Stimulated activated CD4-positive, alpha-beta T cell treated with anti-CD3 and anti-CD28 coated beads, Interleukin-15, amount 100 ng/mL, for 24 hours (primary cell): Measurements from ENCODE around the gene RASL10B.
"Not testable (repeated sequence)": the region's sequence is repeated elsewhere in the genome, so short reads cannot be mapped to it uniquely, and the experiment has no call there.

ENCODE experiments used
- DNase-seq: peaks from one replicate; pipeline ENCODE4 v3.0.0-alpha.2; 2020

RASL10B gene

GRCh38 chr17:35731239-35731916, at the start of gene RASL10B:
Gene RASL10B, plus strand, starts transcription at chr17:35731639. Its CDS starts 3,546 bp downstream, at chr17:35735185.
- DNase-seq: peak; percentile 75

- DNase-seq: no peak
Observed at GRCh38 chr17:35683591-35683990, 47.8 kb upstream of the RASL10B start.

- no peak for DNase-seq
Observed at GRCh38 chr17:35684055-35684802, 47.2 kb upstream of the RASL10B start.

- DNase-seq: no peak
Observed at GRCh38 chr17:35692512-35693210, 38.8 kb upstream of the RASL10B start.

- no peak for DNase-seq
Observed at GRCh38 chr17:35693662-35694061, 37.8 kb upstream of the RASL10B start.

GRCh38 chr17:35694906-35695305, 36.5 kb upstream of the RASL10B start:
- no peak for DNase-seq

GRCh38 chr17:35695613-35696012, 35.8 kb upstream of the RASL10B start:
- DNase-seq: no peak

GRCh38 chr17:35698800-35699199, 32.6 kb upstream of the RASL10B start:
- no peak for DNase-seq

- no peak for DNase-seq
Observed at GRCh38 chr17:35700150-35700549, 31.3 kb upstream of the RASL10B start.

GRCh38 chr17:35701491-35701890, 29.9 kb upstream of the RASL10B start:
- no peak for DNase-seq

- not testable (repeated sequence) for DNase-seq
Observed at GRCh38 chr17:35703308-35703707, 28.1 kb upstream of the RASL10B start.

GRCh38 chr17:35705230-35705629, 26.2 kb upstream of the RASL10B start:
- DNase-seq: no peak

GRCh38 chr17:35705705-35706104, 25.7 kb upstream of the RASL10B start:
- DNase-seq: no peak

- DNase-seq: no peak
Observed at GRCh38 chr17:35708149-35708548, 23.3 kb upstream of the RASL10B start.

- no peak for DNase-seq
Observed at GRCh38 chr17:35708951-35709350, 22.5 kb upstream of the RASL10B start.

- DNase-seq: no peak
Observed at GRCh38 chr17:35709874-35710273, 21.6 kb upstream of the RASL10B start.

- DNase-seq: no peak
Observed at GRCh38 chr17:35710950-35711349, 20.5 kb upstream of the RASL10B start.

- no peak for DNase-seq
Observed at GRCh38 chr17:35713069-35713728, 18.2 kb upstream of the RASL10B start.

- DNase-seq: no peak
Observed at GRCh38 chr17:35714988-35715387, 16.5 kb upstream of the RASL10B start.

GRCh38 chr17:35715416-35715815, 16.0 kb upstream of the RASL10B start:
- DNase-seq: no peak

GRCh38 chr17:35716173-35716572, 15.3 kb upstream of the RASL10B start:
- no peak for DNase-seq

GRCh38 chr17:35716897-35717465, 14.5 kb upstream of the RASL10B start:
- DNase-seq: no peak

GRCh38 chr17:35717475-35717874, 14.0 kb upstream of the RASL10B start:
- DNase-seq: no peak
